B cell (primary cell): ENCODE results near the gene CAMK2B. TPM values are rescaled to one million over a fixed set of nuclear protein-coding genes. Genes with fewer than 3 reads are reported as not detected.

Experiments used
- ATAC-seq: fragments of 200-7000 bp; cut with Tn5 transposase; one replicate; pipeline ENCODE4 v1.10.0; 2021; ENCODE audit warnings: low read depth, mild to moderate bottlenecking, moderate number of reproducible peaks, moderate library complexity
- CTCF ChIA-PET: fragments of 350-600 bp; sonication (Branson Sonifier 250); formaldehyde crosslinking; loops from one replicate; lab custom pipeline; 2021; ENCODE audit warnings: antibody characterized with exemption, inconsistent platforms; lab: Charles Lee
- POLR2A ChIA-PET: fragments of 350-600 bp; sonication (Branson Sonifier 250); formaldehyde crosslinking; loops from one replicate; lab custom pipeline; 2021; ENCODE audit warnings: antibody characterized with exemption; lab: Charles Lee
- DNase-seq: peaks from one replicate; pipeline ENCODE4 v3.0.0; 2013
- H2AFZ ChIP-seq: 2 replicates; pipeline ENCODE4 v1.6.1; 2012; ENCODE audit warnings: mild to moderate bottlenecking, low read depth, low read length; ENCODE audit not compliant: insufficient read depth, poor library complexity, severe bottlenecking
- H3K27ac ChIP-seq, 2 donors: 1 replicate in 1 of 2; 2 replicates in 1 of 2; pipeline ENCODE4 v1.5.1; 2012 to 2013; ENCODE audit warnings: low read length in 2 of 2, mild to moderate bottlenecking in 2 of 2, moderate library complexity in 1 of 2
- H3K27me3 ChIP-seq, 4 experiments: fragments of 200-600 bp in 1 of 4; sonication (generic) in 1 of 4; replicated peaks in 1 of 4; 1 replicate in 2 of 4; 2 replicates in 2 of 4; pipeline versions ENCODE4 v1.6.1 to v1.7.0; 2013 to 2016; ENCODE audit warnings: low read length in 3 of 4, mild to moderate bottlenecking in 2 of 4, mixed read lengths in 1 of 4, moderate library complexity in 1 of 4; ENCODE audit not compliant: insufficient read depth in 4 of 4, control insufficient read depth in 3 of 4; ENCODE audit errors: control extremely low read depth in 1 of 4
- H3K36me3 ChIP-seq, 2 experiments: replicated peaks in 1 of 2; 1 replicate in 1 of 2; 2 replicates in 1 of 2; pipeline versions ENCODE4 v1.6.1 to v1.7.1; 2013; ENCODE audit warnings: low read length in 1 of 2; ENCODE audit not compliant: insufficient read depth in 2 of 2, control insufficient read depth in 1 of 2; ENCODE audit errors: control extremely low read depth in 1 of 2, extremely low read depth in 1 of 2
- H3K4me1 ChIP-seq, 2 donors: fragments of 200-600 bp in 1 of 2; sonication (generic) in 1 of 2; 1 replicate in 1 of 2; 2 replicates in 1 of 2; pipeline versions ENCODE4 v1.5.1 to v1.6.1; 2013 to 2017; ENCODE audit warnings: low read length in 2 of 2; ENCODE audit not compliant: control insufficient read depth in 2 of 2, insufficient read depth in 2 of 2
- H3K4me2 ChIP-seq: replicated peaks from 2 replicates; pipeline ENCODE3; 2012; ENCODE audit warnings: mild to moderate bottlenecking, low read depth, low read length; ENCODE audit not compliant: poor library complexity, severe bottlenecking
- H3K4me3 ChIP-seq, 5 experiments: fragments of 200-600 bp in 1 of 5; sonication (generic) in 1 of 5; 1 replicate in 3 of 5; 2 replicates in 2 of 5; pipeline versions ENCODE4 v1.5.1 to v1.7.0; 2011 to 2016; ENCODE audit warnings: low read length in 4 of 5, mild to moderate bottlenecking in 4 of 5, low read depth in 2 of 5, control low read depth in 1 of 5, moderate library complexity in 1 of 5; ENCODE audit not compliant: insufficient read depth in 1 of 5; ENCODE audit errors: control extremely low read depth in 1 of 5, extremely low read depth in 1 of 5
- H3K79me2 ChIP-seq: fragments of 200-600 bp; sonication (generic); one replicate; pipeline ENCODE4 v1.6.0; 2016; ENCODE audit warnings: low read length; ENCODE audit not compliant: control insufficient read depth, insufficient read depth
- H3K9ac ChIP-seq: fragments of 200-600 bp; sonication (generic); 2 replicates; pipeline ENCODE4 v1.6.1; 2017; ENCODE audit warnings: mild to moderate bottlenecking, low read length, moderate library complexity
- H3K9me3 ChIP-seq, 3 donors: one replicate each; pipeline versions ENCODE4 v1.6.1 to v1.7.1; 2013; ENCODE audit warnings: low read length in 2 of 3; ENCODE audit not compliant: control insufficient read depth in 2 of 3, insufficient read depth in 1 of 3; ENCODE audit errors: control extremely low read depth in 1 of 3
- H4K20me1 ChIP-seq: 2 replicates; pipeline ENCODE4 v1.6.0; 2012; ENCODE audit warnings: mild to moderate bottlenecking, low read length; ENCODE audit not compliant: insufficient read depth, control insufficient read depth, poor library complexity, severe bottlenecking
- H3K27ac Mint-ChIP-seq: one replicate; pipeline ENCODE4 v1.8.0; 2021; ENCODE audit warnings: mixed read lengths
- H3K27me3 Mint-ChIP-seq: one replicate; pipeline ENCODE4 v1.8.0; 2021; ENCODE audit warnings: mixed read lengths
- H3K4me1 Mint-ChIP-seq: one replicate; pipeline ENCODE4 v1.8.0; 2021; ENCODE audit warnings: mixed read lengths
- H3K4me3 Mint-ChIP-seq: one replicate; pipeline ENCODE4 v1.8.0; 2021; ENCODE audit warnings: mixed read lengths
- H3K9me3 Mint-ChIP-seq: one replicate; pipeline ENCODE4 v1.8.0; 2022; ENCODE audit warnings: mixed read lengths; ENCODE audit not compliant: insufficient read depth
- EZH2 ChIP-seq: IDR thresholded peaks from 2 replicates; pipeline ENCODE4 v1.6.1; 2012; ENCODE audit warnings: borderline replicate concordance, low read depth, mild to moderate bottlenecking, moderate library complexity, low read length; ENCODE audit not compliant: insufficient read depth, poor library complexity, severe bottlenecking
- WGBS: methylation state at CpG from one replicate; pipeline ENCODE4 v1.1.5; 2013; ENCODE audit warnings: missing lambda C conversion rate; ENCODE audit not compliant: insufficient coverage; 5-methylcytosine and 5-hydroxymethylcytosine counted together
- intact Hi-C: fragments of 100-400 bp; cut with micrococcal nuclease; formaldehyde crosslinking; loops from one replicate; pipeline ENCODE4 v1.10.0; 2022
- polyA plus RNA-seq: library from polyadenylated mRNA; depleted of rRNA; stranded (reverse); fragments of >200 nt; gene quantifications from 2 replicates; pipeline ENCODE4 v1.2.3, GENCODE V29; 2012
- total RNA-seq, 2 donors: library from RNA; stranded (reverse); fragments of 120-200 nt in 1 of 2; gene quantifications; 1 replicate in 1 of 2; 2 replicates in 1 of 2; pipeline versions ENCODE4 v1.2.3 to v1.2.4, GENCODE V29; 2013 to 2022
- TF ChIP-seq, protein P1 (sequence below): fragments of 200-600 bp; IDR thresholded peaks from one replicate; pipeline ENCODE4 v1.8.0; 2022; ENCODE audit warnings: antibody characterized with exemption, mild to moderate bottlenecking

The CAMK2B gene
- total and polyA plus RNA-seq, 2 donors (not counting 1 experiment from before 2014, with no cell fraction given) = 0.42 TPM; not detected in 1

DNA sequence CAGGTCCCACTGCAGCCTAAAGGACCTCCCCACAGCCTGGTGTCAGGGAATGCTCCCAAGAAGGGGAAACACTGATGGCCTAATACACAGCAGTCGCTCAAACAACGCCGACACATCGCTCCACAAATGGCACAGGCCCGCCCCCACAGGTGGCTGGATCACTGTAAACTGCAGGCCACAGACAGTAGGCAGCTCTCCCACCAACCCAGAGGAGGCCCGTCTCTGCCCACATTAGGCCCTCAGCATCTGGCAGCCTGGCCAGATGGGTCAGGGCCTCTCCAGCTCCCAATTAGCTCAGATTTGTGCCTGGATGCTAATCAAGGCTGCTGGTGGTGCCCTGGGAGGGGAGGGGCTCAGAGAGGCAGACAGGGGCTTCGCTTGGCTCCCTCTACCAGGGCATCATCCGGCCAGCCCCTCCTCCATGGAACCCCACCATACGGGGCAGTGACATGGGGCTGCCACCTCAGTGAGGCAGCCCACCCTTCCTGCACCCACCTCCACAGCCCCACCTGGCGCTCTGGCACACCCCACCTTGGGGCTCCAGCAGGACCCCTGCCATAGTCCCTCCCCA lies 42.7 kb downstream of the CAMK2B start:
- Mint-ChIP-seq H3K4me3 (no peak overlapping the region), H3K27ac (no peak overlapping the region), H3K4me1 (peaks cover 10% of the 10 kb centered on the region), H3K27me3 (no peaks in the 10 kb centered on the region), H3K9me3 (no peaks in the 10 kb centered on the region)
- ChIA-PET CTCF (no interaction called here), POLR2A (no interaction called here)
- Histone ChIP-seq H3K27me3 (no peaks in the 10 kb centered on the region), H4K20me1 (no peaks in the 10 kb centered on the region), H3K9me3 (no peaks in the 10 kb centered on the region), H2AFZ (no peak overlapping the region), H3K79me2 (no peaks in the 10 kb centered on the region), H3K9ac (no peak overlapping the region), H3K4me1 (peaks cover 0 to 7% of the 10 kb centered on the region in 2 donors), H3K36me3 (no peaks in the 10 kb centered on the region), H3K4me2 (no peak overlapping the region), H3K4me3 (no peak overlapping the region), H3K27ac (no peak overlapping the region)
- WGBS = 94% methylated on average over 8 of the region's 10 CpGs
- TF ChIP-seq, protein P1, sequence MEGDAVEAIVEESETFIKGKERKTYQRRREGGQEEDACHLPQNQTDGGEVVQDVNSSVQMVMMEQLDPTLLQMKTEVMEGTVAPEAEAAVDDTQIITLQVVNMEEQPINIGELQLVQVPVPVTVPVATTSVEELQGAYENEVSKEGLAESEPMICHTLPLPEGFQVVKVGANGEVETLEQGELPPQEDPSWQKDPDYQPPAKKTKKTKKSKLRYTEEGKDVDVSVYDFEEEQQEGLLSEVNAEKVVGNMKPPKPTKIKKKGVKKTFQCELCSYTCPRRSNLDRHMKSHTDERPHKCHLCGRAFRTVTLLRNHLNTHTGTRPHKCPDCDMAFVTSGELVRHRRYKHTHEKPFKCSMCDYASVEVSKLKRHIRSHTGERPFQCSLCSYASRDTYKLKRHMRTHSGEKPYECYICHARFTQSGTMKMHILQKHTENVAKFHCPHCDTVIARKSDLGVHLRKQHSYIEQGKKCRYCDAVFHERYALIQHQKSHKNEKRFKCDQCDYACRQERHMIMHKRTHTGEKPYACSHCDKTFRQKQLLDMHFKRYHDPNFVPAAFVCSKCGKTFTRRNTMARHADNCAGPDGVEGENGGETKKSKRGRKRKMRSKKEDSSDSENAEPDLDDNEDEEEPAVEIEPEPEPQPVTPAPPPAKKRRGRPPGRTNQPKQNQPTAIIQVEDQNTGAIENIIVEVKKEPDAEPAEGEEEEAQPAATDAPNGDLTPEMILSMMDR = no peak
- TF ChIP-seq EZH2 = no peak
- intact Hi-C loops = no loop called here
- ATAC-seq = no peak
- no peak for DNase-seq

DNA sequence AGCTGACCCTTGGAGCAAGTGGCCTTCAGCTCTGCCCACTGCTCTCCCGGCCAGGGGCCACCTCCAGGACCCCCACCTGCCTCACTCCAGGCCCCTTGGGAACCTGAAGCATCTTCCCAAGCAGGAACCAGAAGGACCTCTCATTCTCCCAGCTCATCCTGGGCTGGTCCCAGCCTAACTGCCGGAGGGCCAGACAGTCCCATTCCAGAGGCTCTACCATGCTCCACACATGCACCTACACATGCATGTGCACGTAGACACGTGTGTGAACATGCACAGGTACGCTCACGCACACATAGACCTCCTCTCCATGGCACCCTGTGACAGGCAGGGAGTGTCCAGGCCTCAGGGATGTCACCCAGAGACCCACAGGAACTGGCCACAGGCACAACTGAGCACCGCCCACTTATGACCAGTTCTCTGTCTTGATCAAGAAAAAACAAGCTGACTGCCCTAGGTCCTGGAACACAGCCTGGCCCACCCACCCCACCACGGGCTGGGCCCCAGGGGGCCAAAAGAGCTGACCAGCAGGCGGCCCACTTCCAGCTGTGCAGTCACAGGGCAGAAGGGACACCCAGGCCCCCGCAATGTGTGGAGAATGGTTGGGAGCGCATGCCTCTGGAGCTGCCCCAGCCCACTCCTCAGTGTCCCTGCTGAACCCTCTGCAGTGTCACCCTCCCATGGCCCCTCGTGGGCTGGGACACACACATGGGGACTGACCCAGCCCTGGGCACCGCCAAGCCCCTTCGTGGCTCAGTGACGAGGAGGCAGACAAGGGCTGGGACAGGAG lies 43.4 kb downstream of the CAMK2B start:
- Histone ChIP-seq H3K4me1 (peaks cover 0 to 3% of the 10 kb centered on the region in 2 donors), H3K4me3 (no peak overlapping the region), H3K27ac (no peak overlapping the region), H2AFZ (no peak overlapping the region), H3K79me2 (no peaks in the 10 kb centered on the region), H3K4me2 (no peak overlapping the region), H3K9ac (no peak overlapping the region), H4K20me1 (no peaks in the 10 kb centered on the region), H3K36me3 (no peaks in the 10 kb centered on the region), H3K27me3 (no peaks in the 10 kb centered on the region), H3K9me3 (no peaks in the 10 kb centered on the region)
- intact Hi-C loops = no loop called here
- WGBS = 83% methylated on average over 15 of the region's 15 CpGs
- no peak for ATAC-seq
- H3K27me3 Mint-ChIP-seq = no peaks in the 10 kb centered on the region
- no peaks in the 10 kb centered on the region for H3K9me3 Mint-ChIP-seq
- DNase-seq = no peak
- ChIA-PET POLR2A (no interaction called here), CTCF (no interaction called here)
- peaks cover 4% of the 10 kb centered on the region for H3K4me1 Mint-ChIP-seq
- no peak overlapping the region for H3K4me3 Mint-ChIP-seq
- H3K27ac Mint-ChIP-seq = no peak overlapping the region
- TF ChIP-seq, protein P1 = no peak
- no peak for TF ChIP-seq EZH2
